OCI-LY7 (cell line): ENCODE data around the gene OR5AL1. TPM values are rescaled to one million over a fixed set of nuclear protein-coding genes. Genes with fewer than 3 reads are reported as not detected.

ENCODE experiments used
- Bru-seq: library from RNA; stranded (reverse); fragments of 400-500 nt; gene quantifications from one replicate; lab custom pipeline; 2021; lab: Mats Ljungman, UMichigan
- BruChase-seq, 2 experiments: library from RNA; stranded (reverse); fragments of 400-500 nt; gene quantifications; one replicate each; lab custom pipeline; 2021; lab: Mats Ljungman, UMichigan
- BruUV-seq: library from RNA; stranded (reverse); fragments of 400-500 nt; replicated peaks from 2 replicates; lab custom pipeline; 2021; lab: Mats Ljungman, UMichigan
- CTCF ChIA-PET: fragments of 300-600 bp; sonication (Branson Sonifier 250); formaldehyde crosslinking; loops from one replicate; lab custom pipeline; 2022; ENCODE audit warnings: antibody characterized with exemption; ENCODE audit not compliant: unreplicated experiment; lab: Charles Lee
- POLR2A ChIA-PET: fragments of 300-600 bp; sonication (Branson Sonifier 250); formaldehyde crosslinking; loops from one replicate; lab custom pipeline; 2022; ENCODE audit warnings: antibody characterized with exemption; lab: Charles Lee
- DNase-seq: peaks from one replicate; pipeline ENCODE4 v3.0.0-alpha.2; 2015; ENCODE audit warnings: low spot score
- H2AFZ ChIP-seq: fragments of 200-600 bp; sonication (generic), shearing (Covaris generic); 2 replicates; pipeline ENCODE4 v1.6.1; 2014; ENCODE audit warnings: mild to moderate bottlenecking, antibody characterized with exemption, low read length, moderate library complexity
- H3K27ac ChIP-seq: fragments of 200-600 bp; sonication (generic); 2 replicates; pipeline ENCODE4 v1.5.1; 2014; ENCODE audit warnings: mixed run types, low read depth, mild to moderate bottlenecking, moderate library complexity, low read length, inconsistent platforms; ENCODE audit not compliant: poor library complexity, severe bottlenecking
- H3K36me3 ChIP-seq: fragments of 200-600 bp; sonication (generic); 2 replicates; pipeline ENCODE4 v1.6.1; 2014; ENCODE audit warnings: mild to moderate bottlenecking, antibody characterized with exemption, low read length, moderate library complexity, mixed read lengths; ENCODE audit not compliant: insufficient read depth
- H3K4me1 ChIP-seq: fragments of 200-600 bp; sonication (generic); 2 replicates; pipeline ENCODE4 v1.5.1; 2014; ENCODE audit warnings: mild to moderate bottlenecking, low read length; ENCODE audit not compliant: insufficient read depth, poor library complexity, severe bottlenecking
- H3K4me2 ChIP-seq: fragments of 200-600 bp; sonication (generic); 2 replicates; pipeline ENCODE4 v1.6.1; 2014; ENCODE audit warnings: mild to moderate bottlenecking, low read length
- H3K4me3 ChIP-seq: fragments of 200-600 bp; sonication (generic); 2 replicates; pipeline ENCODE4 v1.5.1; 2014; ENCODE audit warnings: mild to moderate bottlenecking, low read depth, low read length; ENCODE audit not compliant: poor library complexity, severe bottlenecking
- H3K79me2 ChIP-seq: fragments of 200-600 bp; sonication (generic); 2 replicates; pipeline ENCODE4 v1.6.1; 2016; ENCODE audit warnings: low read depth, mild to moderate bottlenecking, low read length, moderate library complexity, mixed read lengths; ENCODE audit not compliant: insufficient read depth
- H3K9me2 ChIP-seq: fragments of 200-600 bp; sonication (generic); 2 replicates; pipeline ENCODE4 v1.6.1; 2016; ENCODE audit warnings: mild to moderate bottlenecking, low read length, mixed read lengths; ENCODE audit not compliant: insufficient read depth
- H3K9me3 ChIP-seq: fragments of 200-600 bp; sonication (generic); 2 replicates; pipeline ENCODE4 v1.6.1; 2014; ENCODE audit warnings: mild to moderate bottlenecking, mixed run types, low read length, mixed read lengths
- H4K20me1 ChIP-seq: fragments of 200-600 bp; sonication (generic); 2 replicates; pipeline ENCODE4 v1.6.1; 2014; ENCODE audit warnings: mild to moderate bottlenecking, antibody characterized with exemption, low read length, moderate library complexity, mixed read lengths; ENCODE audit not compliant: insufficient read depth
- CTCF ChIP-seq: fragments of 200-600 bp; sonication (generic); conservative IDR thresholded peaks from 2 replicates; pipeline ENCODE4 v1.5.1; 2014; ENCODE audit warnings: mild to moderate bottlenecking, antibody characterized with exemption, low read length, moderate library complexity, mixed read lengths
- EZH2phosphoT487 ChIP-seq: fragments of 200-600 bp; sonication (generic); IDR thresholded peaks from 2 replicates; pipeline ENCODE4 v1.6.1; 2018; ENCODE audit warnings: low read depth, borderline replicate concordance, mild to moderate bottlenecking, mixed run types, antibody characterized with exemption, low read length, moderate library complexity, mixed read lengths
- intact Hi-C: fragments of 100-400 bp; cut with micrococcal nuclease; formaldehyde crosslinking; loops from one replicate; pipeline ENCODE4 v1.10.0; 2022; ENCODE audit not compliant: unreplicated experiment
- long read RNA-seq: library from polyadenylated mRNA; stranded (forward); transcript quantifications from one replicate; pipeline ENCODE4 v2.0.0, GENCODE V29; 2022
- total RNA-seq, 2 experiments: library from RNA; depleted of rRNA in 1 of 2; stranded (reverse); fragments of >200 nt in 1 of 2; shearing (Covaris generic) in 1 of 2; gene quantifications; 2 replicates each; pipeline ENCODE4 v1.2.3, GENCODE V29; 2014 to 2022

The OR5AL1 gene
- not detected in 2 replicates for total RNA-seq (2014; rRNA removed; shearing (Covaris generic))
- not detected in 2 replicates for total RNA-seq (2022)
- not detected for Bru-seq, nascent RNA
- not detected for BruChase-seq, experiment 1, labeled RNA remaining after a 6-hour chase
- not detected for BruChase-seq, experiment 2, labeled RNA remaining after a 2-hour chase
- long read RNA-seq = 0 reads

- intact Hi-C loops = no loop called here
- no peaks in the 10 kb centered on the region for H3K4me1 ChIP-seq
- ChIA-PET CTCF (no interaction called here), POLR2A (no interaction called here)
- no peaks in the 10 kb centered on the region for H4K20me1 ChIP-seq
- no TSS peak for BruUV-seq
- H3K9me3 ChIP-seq = no peaks in the 10 kb centered on the region
- H3K36me3 ChIP-seq = no peaks in the 10 kb centered on the region
- no peak within 1 kb of the TSS for H2AFZ ChIP-seq
- H3K9me2 ChIP-seq = no peaks in the 10 kb centered on the region
- no peak within 1 kb of the TSS for H3K4me3 ChIP-seq
- no peak within 1 kb of the TSS for H3K27ac ChIP-seq
- H3K79me2 ChIP-seq = no peaks in the 10 kb centered on the region
- no peak for DNase-seq
- no peak for TF ChIP-seq CTCF
- TF ChIP-seq EZH2phosphoT487 = no peak
- no peak within 1 kb of the TSS for H3K4me2 ChIP-seq
These were observed at the start of gene OR5AL1 for GRCh38 chr11:56412396-56412795. OR5AL1 (plus strand) TSS chr11:56412696.

- no peak for TF ChIP-seq EZH2phosphoT487
- no peak for TF ChIP-seq CTCF
- ChIA-PET POLR2A (no interaction called here), CTCF (no interaction called here)
- no peaks in the 10 kb centered on the region for H3K9me3 ChIP-seq
- H3K79me2 ChIP-seq = no peaks in the 10 kb centered on the region
- no peak within 1 kb of the TSS for H3K27ac ChIP-seq
- H3K4me3 ChIP-seq = no peak within 1 kb of the TSS
- DNase-seq = no peak
- no peaks in the 10 kb centered on the region for H4K20me1 ChIP-seq
- BruUV-seq = no TSS peak
- H3K9me2 ChIP-seq = no peaks in the 10 kb centered on the region
- no peak within 1 kb of the TSS for H3K4me2 ChIP-seq
- no peaks in the 10 kb centered on the region for H3K4me1 ChIP-seq
- H3K36me3 ChIP-seq = no peaks in the 10 kb centered on the region
- no peak within 1 kb of the TSS for H2AFZ ChIP-seq
- intact Hi-C loops = no loop called here
These were observed 37.2 kb upstream of the OR5AL1 start, which contains the start of gene OR8U1 for GRCh38 chr11:56375324-56375723. OR8U1 (plus strand) TSS chr11:56375624; CDS start chr11:56375624, 0 bp downstream.

GRCh38 chr11:56380120-56380519 lies 32.4 kb upstream of the OR5AL1 start:
- Histone ChIP-seq H3K4me1 (no peaks in the 10 kb centered on the region), H3K27ac (no peak overlapping the region), H3K9me2 (no peaks in the 10 kb centered on the region), H3K36me3 (no peaks in the 10 kb centered on the region), H3K79me2 (no peaks in the 10 kb centered on the region), H3K9me3 (no peaks in the 10 kb centered on the region), H4K20me1 (no peaks in the 10 kb centered on the region), H3K4me2 (no peak overlapping the region), H3K4me3 (no peak overlapping the region), H2AFZ (no peak overlapping the region)
- DNase-seq = no peak
- TF ChIP-seq EZH2phosphoT487 (no peak), CTCF (no peak)
- BruUV-seq = no TSS peak
- POLR2A ChIA-PET = no interaction called here
- intact Hi-C loops = no loop called here
- CTCF ChIA-PET = no interaction called here
